ENCODE results near the gene RAB32.

RAB32 gene

DNA sequence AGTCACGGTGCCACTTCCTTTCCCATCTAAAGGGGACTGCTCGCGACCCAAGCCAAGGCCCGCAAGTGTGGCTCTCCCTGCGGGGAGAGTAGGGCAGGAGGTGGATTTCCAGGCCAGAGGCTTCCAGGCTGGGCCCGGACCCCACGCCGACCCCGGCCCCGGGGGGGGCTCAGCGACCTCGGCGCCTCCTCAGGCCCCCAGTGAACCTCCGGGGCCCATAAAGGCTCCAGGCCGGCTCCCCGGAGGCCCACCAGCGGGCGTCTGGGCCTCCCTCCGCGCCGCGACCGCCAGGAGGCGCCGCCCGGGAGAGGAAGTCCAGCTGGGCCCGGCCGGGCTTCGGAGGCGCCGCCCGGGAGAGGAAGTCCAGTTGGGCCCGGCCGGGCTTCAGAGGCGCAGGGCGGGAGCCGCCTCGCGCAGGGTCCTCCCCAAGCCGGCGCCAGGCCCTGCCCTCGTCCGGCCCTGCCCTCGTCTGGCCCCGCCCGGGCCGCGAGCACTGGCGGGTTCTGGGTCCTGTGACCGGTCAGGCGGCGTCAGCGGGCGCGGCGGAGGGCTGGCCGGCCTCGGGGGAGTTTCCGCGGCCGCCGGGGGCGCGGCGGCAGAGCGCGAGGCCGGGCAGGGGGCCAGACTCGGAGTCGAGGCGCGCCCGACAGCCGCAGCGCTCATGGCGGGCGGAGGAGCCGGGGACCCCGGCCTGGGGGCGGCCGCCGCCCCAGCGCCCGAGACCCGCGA lies at the start of gene RAB32:
RAB32 (plus strand) TSS at position 623 of the 729 bp plus-strand sequence; CDS start at position 662, 39 bp downstream.
- TF ChIP-seq GATA1 (IDR thresholded peaks at IDR 0.05; ENCODE audit: low read depth, low read length) (no peak), POLR2A (IDR thresholded peaks at IDR 0.05; ENCODE audit: low read length) (no peak)
- DNase-seq = peak; percentile 75 to 76

DNA sequence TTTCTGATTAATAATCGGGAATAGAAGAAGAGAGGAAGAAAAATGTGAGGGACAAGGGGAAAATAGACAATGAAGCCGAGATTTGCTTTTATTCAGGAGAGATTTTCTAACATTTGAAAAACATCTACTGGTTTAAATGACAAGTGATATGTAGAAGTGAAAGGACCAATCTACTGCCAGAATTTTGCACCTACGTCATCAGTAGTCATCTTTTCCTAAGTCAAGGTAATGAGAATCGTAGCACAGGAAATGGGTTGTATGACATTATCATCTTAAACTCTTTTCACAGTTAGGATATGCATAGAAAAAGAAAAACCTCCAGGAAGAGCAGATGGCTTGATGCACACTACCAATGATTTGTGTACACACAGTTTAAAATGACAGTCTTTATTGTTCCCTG lies 45.3 kb upstream of the RAB32 start:
- TF ChIP-seq GATA1 (IDR thresholded peaks at IDR 0.05; ENCODE audit: low read depth, low read length) (no peak), POLR2A (IDR thresholded peaks at IDR 0.05; ENCODE audit: low read length) (no peak)
- DNase-seq = no peak

DNA sequence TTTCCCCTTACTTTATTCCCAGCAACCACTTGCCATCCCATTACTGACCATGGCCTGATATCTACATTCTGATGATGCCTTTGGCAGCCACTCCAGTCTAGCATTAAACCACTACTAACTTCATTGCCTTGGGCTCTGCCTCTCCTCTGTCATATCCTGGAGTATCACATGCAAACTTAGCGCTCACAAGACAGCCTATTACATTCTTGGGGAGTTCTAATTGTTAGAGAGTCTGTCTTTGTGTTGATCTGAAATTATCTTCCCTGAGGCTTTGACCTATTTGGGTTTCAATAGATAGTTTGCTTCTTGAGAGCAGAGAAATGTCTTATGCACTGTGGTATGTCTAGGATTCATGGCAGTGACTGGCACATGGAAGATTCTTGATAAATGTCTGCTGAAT lies 40.5 kb upstream of the RAB32 start:
- TF ChIP-seq GATA1 (IDR thresholded peaks at IDR 0.05; ENCODE audit: low read depth, low read length) (no peak), POLR2A (IDR thresholded peaks at IDR 0.05; ENCODE audit: low read length) (no peak)
- no peak for DNase-seq

DNA sequence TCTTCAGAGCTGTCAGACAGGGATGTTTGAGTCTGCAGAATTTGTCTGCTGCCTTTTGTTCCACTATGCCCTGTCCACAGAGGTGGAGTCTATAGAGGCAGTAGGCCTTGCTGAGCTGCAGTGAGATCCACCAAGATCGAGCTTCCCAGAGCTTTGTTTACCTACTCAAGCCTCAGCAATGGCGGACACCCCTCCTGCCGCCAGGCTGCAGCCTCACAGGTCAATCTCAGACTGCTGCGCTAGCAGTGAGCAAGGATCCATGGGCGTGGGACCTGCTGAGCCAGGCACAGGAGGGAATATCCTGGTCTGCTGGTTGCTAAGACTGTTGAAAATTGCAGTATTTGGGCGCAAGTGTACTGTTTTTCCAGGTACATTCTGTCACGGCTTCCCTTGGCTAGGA lies 28.4 kb upstream of the RAB32 start:
- TF ChIP-seq POLR2A (IDR thresholded peaks at IDR 0.05; ENCODE audit: low read length) (no peak), GATA1 (IDR thresholded peaks at IDR 0.05; ENCODE audit: low read depth, low read length) (no peak)
- no peak for DNase-seq

DNA sequence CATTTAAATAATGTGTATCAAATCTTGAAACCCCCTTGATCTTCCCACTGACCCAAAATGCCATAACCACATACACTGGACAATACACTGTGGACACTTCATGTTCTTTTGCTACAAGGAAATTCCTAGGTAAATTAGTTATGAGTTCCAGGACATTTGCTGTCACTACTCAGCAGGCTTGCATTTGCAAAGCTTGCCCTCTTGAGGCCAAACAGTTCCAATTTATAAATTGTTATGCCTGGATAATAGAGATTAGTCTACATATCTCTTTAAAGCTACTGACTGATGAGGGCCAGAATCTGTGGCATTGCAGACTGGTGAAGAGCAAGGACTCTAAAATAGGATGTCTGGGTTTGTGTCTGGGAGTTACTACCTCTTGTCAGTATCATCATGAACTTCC lies 17.4 kb upstream of the RAB32 start:
- TF ChIP-seq GATA1 (IDR thresholded peaks at IDR 0.05; ENCODE audit: low read depth, low read length) (no peak), POLR2A (IDR thresholded peaks at IDR 0.05; ENCODE audit: low read length) (no peak)
- DNase-seq = no peak

DNA sequence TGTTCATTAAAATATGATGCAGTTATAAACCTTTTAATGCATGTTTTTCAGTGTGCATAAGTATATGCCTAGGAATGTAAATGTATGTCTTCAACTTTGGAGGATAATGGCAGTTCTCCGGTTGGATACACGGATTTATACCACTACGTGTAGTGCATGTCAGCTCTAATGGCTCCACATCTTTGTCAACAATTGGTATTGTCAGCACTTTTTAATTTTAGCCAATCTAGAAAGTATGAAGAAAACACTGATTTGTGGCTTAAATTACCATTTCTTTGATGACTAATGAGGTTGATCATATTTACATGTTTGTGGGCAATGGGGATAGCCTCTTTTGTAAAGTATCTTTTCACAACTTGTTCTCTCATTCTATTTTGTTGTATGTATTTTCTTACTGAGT lies 10.9 kb upstream of the RAB32 start:
- DNase-seq = no peak
- TF ChIP-seq GATA1 (IDR thresholded peaks at IDR 0.05; ENCODE audit: low read depth, low read length) (no peak), POLR2A (IDR thresholded peaks at IDR 0.05; ENCODE audit: low read length) (no peak)

DNA sequence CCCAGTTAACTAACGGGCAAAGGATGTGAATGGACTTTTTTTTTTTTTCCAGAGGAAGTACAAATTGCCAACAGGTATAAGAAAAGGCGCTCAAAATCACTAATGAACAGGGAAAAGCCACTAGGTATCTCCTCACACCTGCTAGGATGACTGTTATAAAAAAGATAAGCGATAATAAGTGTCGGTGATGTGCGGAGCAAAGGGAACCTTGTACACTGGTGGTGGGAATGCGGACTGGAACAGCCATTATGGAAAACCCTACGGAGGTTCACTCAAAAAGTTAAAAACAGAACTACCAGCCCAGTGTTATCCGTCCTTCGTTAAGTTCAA lies 787 bp upstream of the RAB32 start:
- no peak for DNase-seq
- TF ChIP-seq POLR2A (IDR thresholded peaks at IDR 0.05; ENCODE audit: low read length) = no peak
- no peak for TF ChIP-seq GATA1 (IDR thresholded peaks at IDR 0.05; ENCODE audit: low read depth, low read length)

DNA sequence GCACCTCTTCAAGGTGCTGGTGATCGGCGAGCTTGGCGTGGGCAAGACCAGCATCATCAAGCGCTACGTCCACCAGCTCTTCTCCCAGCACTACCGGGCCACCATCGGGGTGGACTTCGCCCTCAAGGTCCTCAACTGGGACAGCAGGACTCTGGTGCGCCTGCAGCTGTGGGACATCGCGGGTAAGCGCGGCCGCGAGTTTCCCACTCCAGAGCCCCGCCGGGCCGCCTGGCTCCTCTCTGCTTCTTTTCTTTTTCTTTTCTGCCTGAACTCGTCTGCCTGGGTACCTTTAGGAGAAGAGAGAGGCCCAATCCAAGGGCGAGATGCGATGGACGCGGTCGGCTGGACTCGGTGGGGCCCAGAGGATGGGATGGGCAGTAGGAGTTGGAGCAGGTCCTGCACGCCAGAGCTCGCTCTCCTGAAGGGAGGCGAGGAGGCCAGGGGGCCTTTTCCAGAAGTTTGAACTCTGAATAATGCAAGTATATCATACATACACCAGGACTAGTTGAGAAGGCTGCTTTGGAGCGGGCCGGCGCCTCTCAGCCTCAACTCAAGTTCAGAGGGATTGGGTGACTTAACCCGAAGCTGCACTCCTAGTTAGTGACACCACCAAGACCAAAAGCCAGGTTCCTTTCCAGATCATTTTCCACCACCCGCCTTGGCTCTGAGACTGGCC lies 445 bp downstream of the RAB32 start:
- peak; percentile 28 for DNase-seq
- TF ChIP-seq POLR2A (IDR thresholded peaks at IDR 0.05; ENCODE audit: low read length) (no peak), GATA1 (IDR thresholded peaks at IDR 0.05; ENCODE audit: low read depth, low read length) (no peak)

DNA sequence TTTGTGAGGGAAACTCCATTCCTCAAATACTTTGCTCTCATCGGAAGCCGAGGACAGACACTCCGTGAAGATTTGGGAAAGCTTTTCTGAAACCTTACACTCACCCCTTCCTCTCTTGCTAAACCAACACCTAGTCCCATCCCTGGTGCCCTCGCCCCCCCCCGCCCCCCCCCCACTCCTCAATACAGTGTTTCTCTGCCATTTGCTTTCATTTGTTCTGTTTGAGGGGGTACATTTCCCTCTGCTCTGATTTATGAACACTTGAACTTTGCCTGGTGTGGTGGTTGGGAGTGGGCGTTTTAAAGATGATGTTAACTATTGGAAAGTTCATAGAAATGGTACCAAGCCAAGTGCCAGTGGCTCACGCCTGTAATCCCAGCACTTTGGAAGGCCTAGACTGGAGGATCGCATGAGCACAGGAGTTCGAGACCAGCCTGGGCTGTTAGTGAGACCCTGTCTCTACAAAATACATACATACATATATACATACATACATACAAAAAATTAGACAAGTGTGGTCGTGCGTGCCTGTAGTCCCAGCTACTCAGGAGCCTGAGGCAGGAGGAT lies 1.1 kb downstream of the RAB32 start:
- TF ChIP-seq POLR2A (IDR thresholded peaks at IDR 0.05; ENCODE audit: low read length) (no peak), GATA1 (IDR thresholded peaks at IDR 0.05; ENCODE audit: low read depth, low read length) (no peak)
- DNase-seq = no peak

DNA sequence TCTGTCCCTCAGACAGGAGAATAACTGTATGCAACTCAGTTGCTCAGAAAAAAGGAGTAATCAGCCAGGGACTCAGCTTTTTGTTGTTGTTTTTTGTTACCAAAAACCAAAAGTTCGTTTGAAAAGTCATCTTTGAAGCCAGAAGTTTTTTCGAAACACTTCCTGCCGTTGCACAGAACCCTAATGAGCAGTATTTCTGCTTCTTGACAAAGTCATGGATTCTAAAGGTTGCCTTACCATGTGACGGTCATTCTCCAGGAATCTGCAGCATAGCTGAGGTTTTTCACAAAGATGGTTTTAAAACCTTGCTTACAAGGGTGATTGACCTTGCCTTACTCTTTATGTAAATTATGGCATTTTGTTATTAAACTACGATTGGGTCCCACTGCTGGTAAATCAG lies 1.9 kb downstream of the RAB32 start:
- no peak for TF ChIP-seq POLR2A (IDR thresholded peaks at IDR 0.05; ENCODE audit: low read length)
- no peak for TF ChIP-seq GATA1 (IDR thresholded peaks at IDR 0.05; ENCODE audit: low read depth, low read length)
- DNase-seq = no peak

DNA sequence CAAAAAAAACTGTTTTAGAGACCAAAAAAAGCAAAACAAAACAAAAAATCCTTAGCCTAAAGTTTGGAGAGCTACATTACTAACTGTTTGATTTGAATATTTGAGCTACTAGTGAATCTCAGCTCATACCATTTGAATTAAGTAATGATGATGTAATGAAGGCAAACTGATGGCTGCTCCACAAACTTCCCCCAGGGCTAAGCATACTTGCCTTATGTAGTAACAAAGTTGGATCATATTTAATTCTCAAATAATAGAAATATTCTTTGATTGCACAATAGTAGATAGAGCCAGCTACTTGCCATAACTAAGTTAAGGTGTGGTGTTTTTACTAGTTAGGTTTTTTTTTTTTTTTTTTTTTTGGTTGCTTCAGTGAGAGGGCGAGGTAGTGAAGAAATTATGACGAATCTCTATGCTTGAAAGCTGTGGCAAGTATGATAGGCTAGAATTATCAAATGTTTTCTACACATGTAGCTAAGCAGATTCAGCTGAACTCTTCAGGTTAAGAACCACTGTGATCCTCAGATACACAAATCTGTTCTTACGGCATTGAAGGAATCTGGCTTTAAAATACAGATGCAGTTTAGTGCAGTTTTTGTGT lies 2.9 kb downstream of the RAB32 start:
- no peak for DNase-seq

DNA sequence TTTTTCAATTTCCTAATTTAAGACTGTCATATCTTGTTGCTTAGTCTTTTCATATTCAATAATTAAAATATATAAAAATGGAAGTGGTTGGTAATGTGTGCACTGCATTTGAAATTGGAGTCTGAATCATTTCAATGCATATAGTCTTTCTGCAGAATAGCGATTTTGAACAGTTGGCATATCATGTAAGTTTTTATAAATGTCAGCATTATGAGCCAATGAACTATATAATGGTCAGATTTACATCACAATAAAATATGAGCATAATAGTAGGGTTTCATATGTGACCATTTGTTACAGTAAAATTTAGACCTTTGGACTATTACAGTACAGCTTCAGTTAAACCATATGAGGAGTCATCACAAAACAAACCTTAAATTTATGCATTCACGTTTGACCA lies 4.3 kb downstream of the RAB32 start:
- TF ChIP-seq GATA1 (IDR thresholded peaks at IDR 0.05; ENCODE audit: low read depth, low read length) (no peak), POLR2A (IDR thresholded peaks at IDR 0.05; ENCODE audit: low read length) (no peak)
- no peak for DNase-seq

More for the DNA sequence above, 2.9 kb downstream of the RAB32 start:
- TF ChIP-seq GATA1 (IDR thresholded peaks at IDR 0.05; ENCODE audit: low read depth, low read length) (no peak), POLR2A (IDR thresholded peaks at IDR 0.05; ENCODE audit: low read length) (no peak)

DNA sequence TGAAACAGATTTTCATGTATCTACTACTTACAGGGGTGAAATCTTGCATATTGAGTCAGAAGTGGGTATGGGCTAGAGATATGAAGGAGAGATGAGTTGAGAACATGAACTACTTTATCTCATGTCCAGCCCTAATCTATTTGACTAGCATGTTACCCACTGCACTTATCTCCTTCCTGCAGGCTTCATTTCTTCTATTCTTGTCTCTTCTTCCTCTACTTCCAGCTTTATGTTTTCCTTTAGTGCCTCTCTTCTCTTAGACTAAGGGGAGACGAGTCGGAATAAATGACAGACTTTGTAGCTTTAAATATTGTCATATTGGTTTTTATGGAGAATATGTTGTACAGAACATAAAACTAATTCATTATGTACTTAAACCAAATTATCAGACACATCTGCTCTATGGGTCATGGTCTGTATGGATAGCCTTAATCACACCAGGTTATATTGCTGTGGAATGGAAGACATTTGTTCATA lies 5.3 kb downstream of the RAB32 start:
- TF ChIP-seq POLR2A (IDR thresholded peaks at IDR 0.05; ENCODE audit: low read length) (no peak), GATA1 (IDR thresholded peaks at IDR 0.05; ENCODE audit: low read depth, low read length) (no peak)
- DNase-seq = peak; percentile 20 to 57

DNA sequence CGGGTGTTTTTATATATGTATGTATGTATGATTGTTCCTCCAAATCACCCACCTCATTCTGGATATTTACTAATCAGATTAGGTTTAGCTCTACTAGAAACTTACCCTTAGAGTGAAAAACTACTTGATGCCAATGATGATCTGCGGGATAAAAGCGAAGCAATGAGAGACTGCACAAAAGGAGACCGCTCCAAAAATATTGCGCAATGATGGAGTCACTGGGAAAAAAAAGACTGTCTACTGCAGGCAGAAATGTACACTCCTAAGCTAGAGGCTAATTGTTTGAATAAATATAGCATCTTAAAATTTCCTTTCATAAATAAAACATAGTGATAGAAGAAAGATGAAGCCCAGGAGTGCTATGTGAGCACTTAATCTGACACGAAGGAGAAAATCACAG lies 7.3 kb downstream of the RAB32 start:
- no peak for DNase-seq
- TF ChIP-seq POLR2A (IDR thresholded peaks at IDR 0.05; ENCODE audit: low read length) = no peak
- no peak for TF ChIP-seq GATA1 (IDR thresholded peaks at IDR 0.05; ENCODE audit: low read depth, low read length)

All from erythroblast (primary cell).